Progenitor cell of endocrine pancreas (in vitro differentiated cells): Measurements from ENCODE around the gene HDX. TPM values are rescaled to one million over a fixed set of nuclear protein-coding genes. Genes with fewer than 3 reads are reported as not detected.

Experiments
- DNase-seq: peaks from one replicate; pipeline ENCODE4 v3.0.0; 2021; ENCODE audit warnings: low spot score; ENCODE audit not compliant: unreplicated experiment
- H3K27ac Mint-ChIP-seq: 2 replicates; pipeline ENCODE4 v1.8.0; 2021; ENCODE audit warnings: mild to moderate bottlenecking, moderate library complexity, mixed read lengths
- H3K27me3 Mint-ChIP-seq: 2 replicates; pipeline ENCODE4 v1.8.0; 2021; ENCODE audit warnings: mixed read lengths
- H3K36me3 Mint-ChIP-seq: 2 replicates; pipeline ENCODE4 v1.8.0; 2022; ENCODE audit warnings: mixed read lengths; ENCODE audit not compliant: insufficient read depth
- H3K4me1 Mint-ChIP-seq: 2 replicates; pipeline ENCODE4 v1.8.0; 2021; ENCODE audit warnings: low read depth, mixed read lengths
- H3K4me3 Mint-ChIP-seq: 2 replicates; pipeline ENCODE4 v1.8.0; 2021; ENCODE audit warnings: low read depth, mild to moderate bottlenecking, moderate library complexity, mixed read lengths
- H3K9me3 Mint-ChIP-seq: 2 replicates; pipeline ENCODE4 v1.8.0; 2021; ENCODE audit warnings: low read depth, mixed read lengths
- CTCF ChIP-seq: fragments of 200-600 bp; sonication (generic); IDR thresholded peaks from one replicate; pipeline ENCODE4 v1.5.0; 2021; ENCODE audit warnings: antibody characterized with exemption, mild to moderate bottlenecking; ENCODE audit not compliant: unreplicated experiment
- total RNA-seq: library from RNA; stranded (reverse); gene quantifications from 2 replicates; pipeline ENCODE4 v1.2.1, GENCODE V29; 2021

The HDX gene
- total RNA-seq, 1 donor from 2014 or later: 10.3 TPM

GRCh38 chrX:84363051-84363450 is 139.2 kb downstream of the HDX start:
- no peak for TF ChIP-seq CTCF
- peaks cover 3% of the 10 kb centered on the region for H3K36me3 Mint-ChIP-seq
- H3K27me3 Mint-ChIP-seq: no peaks in the 10 kb centered on the region
- peaks cover 33% of the 10 kb centered on the region for H3K9me3 Mint-ChIP-seq
- DNase-seq: no peak
- H3K4me1 Mint-ChIP-seq: no peaks in the 10 kb centered on the region
- H3K4me3 Mint-ChIP-seq: no peak overlapping the region
- H3K27ac Mint-ChIP-seq: no peak overlapping the region

GRCh38 chrX:84362184-84362838 is 139.9 kb downstream of the HDX start:
- Mint-ChIP-seq H3K27me3 (no peaks in the 10 kb centered on the region), H3K9me3 (peaks cover 33% of the 10 kb centered on the region), H3K4me1 (no peaks in the 10 kb centered on the region), H3K36me3 (peaks cover 3% of the 10 kb centered on the region), H3K4me3 (no peak overlapping the region), H3K27ac (no peak overlapping the region)
- no peak for TF ChIP-seq CTCF
- DNase-seq: no peak

- H3K9me3 Mint-ChIP-seq: peaks cover 12% of the 10 kb centered on the region
- no peaks in the 10 kb centered on the region for H3K4me1 Mint-ChIP-seq
- no peaks in the 10 kb centered on the region for H3K27me3 Mint-ChIP-seq
- H3K36me3 Mint-ChIP-seq: peaks cover 2% of the 10 kb centered on the region
- no peak for DNase-seq
- TF ChIP-seq CTCF: no peak
- H3K27ac Mint-ChIP-seq: no peak overlapping the region
- H3K4me3 Mint-ChIP-seq: no peak overlapping the region
Measured at GRCh38 chrX:84358271-84358670, 144.0 kb downstream of the HDX start.

- no peak for DNase-seq
- Mint-ChIP-seq H3K4me1 (no peaks in the 10 kb centered on the region), H3K27me3 (no peaks in the 10 kb centered on the region), H3K9me3 (peaks cover 12% of the 10 kb centered on the region), H3K36me3 (peaks cover 2% of the 10 kb centered on the region), H3K27ac (no peak overlapping the region), H3K4me3 (no peak overlapping the region)
- TF ChIP-seq CTCF: no peak
Measured at GRCh38 chrX:84357296-84357695, 145.0 kb downstream of the HDX start.

- Mint-ChIP-seq H3K27ac (no peak overlapping the region), H3K9me3 (peaks cover 7% of the 10 kb centered on the region), H3K36me3 (no peaks in the 10 kb centered on the region), H3K4me3 (no peak overlapping the region), H3K4me1 (no peaks in the 10 kb centered on the region), H3K27me3 (no peaks in the 10 kb centered on the region)
- DNase-seq: no peak
- TF ChIP-seq CTCF: no peak
Measured at GRCh38 chrX:84340968-84341367, 161.3 kb downstream of the HDX start.
